OCI-LY7 (cell line): Measurements from ENCODE around the gene RNF145. TPM values are rescaled to one million over a fixed set of nuclear protein-coding genes. Genes with fewer than 3 reads are reported as not detected.

Experiments used
- Bru-seq: library from RNA; stranded (reverse); fragments of 400-500 nt; gene quantifications from one replicate; lab custom pipeline; 2021; lab: Mats Ljungman, UMichigan
- BruChase-seq, 2 experiments: library from RNA; stranded (reverse); fragments of 400-500 nt; gene quantifications; one replicate each; lab custom pipeline; 2021; lab: Mats Ljungman, UMichigan
- BruUV-seq: library from RNA; stranded (reverse); fragments of 400-500 nt; replicated peaks from 2 replicates; lab custom pipeline; 2021; lab: Mats Ljungman, UMichigan
- CTCF ChIA-PET: fragments of 300-600 bp; sonication (Branson Sonifier 250); formaldehyde crosslinking; loops from one replicate; lab custom pipeline; 2022; ENCODE audit warnings: antibody characterized with exemption; ENCODE audit not compliant: unreplicated experiment; lab: Charles Lee
- POLR2A ChIA-PET: fragments of 300-600 bp; sonication (Branson Sonifier 250); formaldehyde crosslinking; loops from one replicate; lab custom pipeline; 2022; ENCODE audit warnings: antibody characterized with exemption; lab: Charles Lee
- DNase-seq: peaks from one replicate; pipeline ENCODE4 v3.0.0-alpha.2; 2015; ENCODE audit warnings: low spot score
- H2AFZ ChIP-seq: fragments of 200-600 bp; sonication (generic), shearing (Covaris generic); 2 replicates; pipeline ENCODE4 v1.6.1; 2014; ENCODE audit warnings: mild to moderate bottlenecking, antibody characterized with exemption, low read length, moderate library complexity
- H3K27ac ChIP-seq: fragments of 200-600 bp; sonication (generic); 2 replicates; pipeline ENCODE4 v1.5.1; 2014; ENCODE audit warnings: mixed run types, low read depth, mild to moderate bottlenecking, moderate library complexity, low read length, inconsistent platforms; ENCODE audit not compliant: poor library complexity, severe bottlenecking
- H3K36me3 ChIP-seq: fragments of 200-600 bp; sonication (generic); 2 replicates; pipeline ENCODE4 v1.6.1; 2014; ENCODE audit warnings: mild to moderate bottlenecking, antibody characterized with exemption, low read length, moderate library complexity, mixed read lengths; ENCODE audit not compliant: insufficient read depth
- H3K4me1 ChIP-seq: fragments of 200-600 bp; sonication (generic); 2 replicates; pipeline ENCODE4 v1.5.1; 2014; ENCODE audit warnings: mild to moderate bottlenecking, low read length; ENCODE audit not compliant: insufficient read depth, poor library complexity, severe bottlenecking
- H3K4me2 ChIP-seq: fragments of 200-600 bp; sonication (generic); 2 replicates; pipeline ENCODE4 v1.6.1; 2014; ENCODE audit warnings: mild to moderate bottlenecking, low read length
- H3K4me3 ChIP-seq: fragments of 200-600 bp; sonication (generic); 2 replicates; pipeline ENCODE4 v1.5.1; 2014; ENCODE audit warnings: mild to moderate bottlenecking, low read depth, low read length; ENCODE audit not compliant: poor library complexity, severe bottlenecking
- H3K79me2 ChIP-seq: fragments of 200-600 bp; sonication (generic); 2 replicates; pipeline ENCODE4 v1.6.1; 2016; ENCODE audit warnings: low read depth, mild to moderate bottlenecking, low read length, moderate library complexity, mixed read lengths; ENCODE audit not compliant: insufficient read depth
- H3K9me2 ChIP-seq: fragments of 200-600 bp; sonication (generic); 2 replicates; pipeline ENCODE4 v1.6.1; 2016; ENCODE audit warnings: mild to moderate bottlenecking, low read length, mixed read lengths; ENCODE audit not compliant: insufficient read depth
- H3K9me3 ChIP-seq: fragments of 200-600 bp; sonication (generic); 2 replicates; pipeline ENCODE4 v1.6.1; 2014; ENCODE audit warnings: mild to moderate bottlenecking, mixed run types, low read length, mixed read lengths
- H4K20me1 ChIP-seq: fragments of 200-600 bp; sonication (generic); 2 replicates; pipeline ENCODE4 v1.6.1; 2014; ENCODE audit warnings: mild to moderate bottlenecking, antibody characterized with exemption, low read length, moderate library complexity, mixed read lengths; ENCODE audit not compliant: insufficient read depth
- CTCF ChIP-seq: fragments of 200-600 bp; sonication (generic); conservative IDR thresholded peaks from 2 replicates; pipeline ENCODE4 v1.5.1; 2014; ENCODE audit warnings: mild to moderate bottlenecking, antibody characterized with exemption, low read length, moderate library complexity, mixed read lengths
- EZH2phosphoT487 ChIP-seq: fragments of 200-600 bp; sonication (generic); IDR thresholded peaks from 2 replicates; pipeline ENCODE4 v1.6.1; 2018; ENCODE audit warnings: low read depth, borderline replicate concordance, mild to moderate bottlenecking, mixed run types, antibody characterized with exemption, low read length, moderate library complexity, mixed read lengths
- intact Hi-C: fragments of 100-400 bp; cut with micrococcal nuclease; formaldehyde crosslinking; loops from one replicate; pipeline ENCODE4 v1.10.0; 2022; ENCODE audit not compliant: unreplicated experiment
- long read RNA-seq: library from polyadenylated mRNA; stranded (forward); transcript quantifications from one replicate; pipeline ENCODE4 v2.0.0, GENCODE V29; 2022
- total RNA-seq, 2 experiments: library from RNA; depleted of rRNA in 1 of 2; stranded (reverse); fragments of >200 nt in 1 of 2; shearing (Covaris generic) in 1 of 2; gene quantifications; 2 replicates each; pipeline ENCODE4 v1.2.3, GENCODE V29; 2014 to 2022

Gene RNF145
- total RNA-seq (2014; rRNA removed; shearing (Covaris generic)) (18.6 and 18.9 TPM in 2 replicates), total RNA-seq (2022) (32.0 and 34.9 TPM in 2 replicates), Bru-seq, nascent RNA (percentile 95 among the genes with signal in this experiment), BruChase-seq, experiment 1, labeled RNA remaining after a 6-hour chase (percentile 76 among the genes with signal in this experiment), BruChase-seq, experiment 2, labeled RNA remaining after a 2-hour chase (percentile 80 among the genes with signal in this experiment)
- long read RNA-seq, partial matches to known transcripts: 6 of 22 reads
- long read RNA-seq, other reads (novel, unspliced or antisense): 12 of 22 reads

- H3K9me3 ChIP-seq: no peaks in the 10 kb centered on the region
- DNase-seq: peak; percentile 87
- H3K36me3 ChIP-seq: peaks cover 4% of the 10 kb centered on the region; the same call in 1 of the 2 replicates
- POLR2A ChIA-PET: no interaction called here
- TSS peak; percentile 69 for BruUV-seq
- TF ChIP-seq CTCF (no peak), EZH2phosphoT487 (no peak)
- CTCF ChIA-PET: no interaction called here
- peak within 1 kb of the TSS; percentile 86 for H3K4me3 ChIP-seq
- peak within 1 kb of the TSS; percentile 80 for H2AFZ ChIP-seq
- peaks cover 41% of the 10 kb centered on the region for H3K4me1 ChIP-seq
- peaks cover 39% of the 10 kb centered on the region for H3K79me2 ChIP-seq
- peak within 1 kb of the TSS; percentile 92 for H3K27ac ChIP-seq
- H4K20me1 ChIP-seq: peaks cover 29% of the 10 kb centered on the region; the same call in 1 of the 2 replicates
- no peaks in the 10 kb centered on the region for H3K9me2 ChIP-seq
- intact Hi-C loops: loop anchor here (1.0 to 10.0 kb wide), 6 partner anchors 53 to 1937 kb away; partner anchors contain the start of gene UBLCP1
- H3K4me2 ChIP-seq: peak within 1 kb of the TSS; percentile 93
These were observed at the start of gene RNF145 for GRCh38 chr5:159209438-159210209. Gene RNF145, minus strand, starts transcription at chr5:159209553. Its CDS starts 5,936 bp downstream, at chr5:159203617.

GRCh38 chr5:159258361-159258760 lies 49.0 kb upstream of the RNF145 start:
- POLR2A ChIA-PET: no interaction called here
- peaks cover under 1% of the 10 kb centered on the region; the same call in 1 of the 2 replicates for H3K79me2 ChIP-seq
- CTCF ChIA-PET: no interaction called here
- DNase-seq: no peak
- no peak overlapping the region for H3K4me3 ChIP-seq
- intact Hi-C loops: no loop called here
- TF ChIP-seq EZH2phosphoT487: no peak
- no peak for TF ChIP-seq CTCF
- H3K9me2 ChIP-seq: no peaks in the 10 kb centered on the region
- BruUV-seq: no TSS peak
- peaks cover 9% of the 10 kb centered on the region for H3K4me1 ChIP-seq
- H2AFZ ChIP-seq: no peak overlapping the region
- no peaks in the 10 kb centered on the region for H4K20me1 ChIP-seq
- H3K9me3 ChIP-seq: no peaks in the 10 kb centered on the region
- H3K27ac ChIP-seq: no peak overlapping the region
- no peaks in the 10 kb centered on the region for H3K36me3 ChIP-seq
- no peak overlapping the region for H3K4me2 ChIP-seq
